ENCODE measurements around the gene FNTB. TPM values are rescaled to one million over a fixed set of nuclear protein-coding genes. Genes with fewer than 3 reads are reported as not detected.

The FNTB gene
- total and polyA plus RNA-seq, 2 of the 13 experiments (the other 11 are each of a cell fraction or from before 2014, with no cell fraction given): 23.6 to 28.5 TPM

- TF ChIP-seq ZNF609 (CRISPR knock-in tag; IDR thresholded peaks at IDR 0.05; ENCODE audit: borderline replicate concordance) (peak; percentile 55; the same call in 1 of the 2 replicates), ZFAT (CRISPR knock-in tag; conservative IDR thresholded peaks at IDR 0.05) (no peak), GATAD2A (CRISPR knock-in tag; IDR thresholded peaks at IDR 0.05) (peak; percentile 61), GATAD1 (CRISPR knock-in tag; IDR thresholded peaks at IDR 0.05) (peak; percentile 93), SRSF9 (IDR thresholded peaks at IDR 0.05; ENCODE audit: borderline replicate concordance, insufficient read depth, low read depth, low read length, poor library complexity, severe bottlenecking) (no peak), NONO (IDR thresholded peaks at IDR 0.05) (no peak), NONO (CRISPR knock-in tag; conservative IDR thresholded peaks at IDR 0.05) (peak; percentile 98), MTF2 (CRISPR knock-in tag; IDR thresholded peaks at IDR 0.05; ENCODE audit: borderline replicate concordance) (peak; percentile 42; the same call in 1 of the 2 replicates), POLR2A (IDR thresholded peaks at IDR 0.05; ENCODE audit: insufficient read depth in 1 of 2, low read depth in 2 of 2, low read length in 2 of 2) (peak; percentile 80 to 86), WIZ (CRISPR knock-in tag; IDR thresholded peaks at IDR 0.05) (no peak), ZNF296 (CRISPR knock-in tag; conservative IDR thresholded peaks at IDR 0.05) (peak; percentile 45), ZNF546 (CRISPR knock-in tag; conservative IDR thresholded peaks at IDR 0.05) (peak; percentile 39; the same call in 1 of the 2 replicates), DMTF1 (CRISPR knock-in tag; IDR thresholded peaks at IDR 0.05) (no peak), NR2C2 (CRISPR knock-in tag; IDR thresholded peaks at IDR 0.05; ENCODE audit: borderline replicate concordance) (peak; percentile 82), ZNF761 (CRISPR knock-in tag; conservative IDR thresholded peaks at IDR 0.05) (peak; percentile 95), HNF1A (IDR thresholded peaks at IDR 0.05; ENCODE audit: low read depth) (no peak), HNF1A (CRISPR knock-in tag; IDR thresholded peaks at IDR 0.05; ENCODE audit: borderline replicate concordance) (peak; percentile 78; the same call in 1 of the 2 replicates), ZNF652 (CRISPR knock-in tag; IDR thresholded peaks at IDR 0.05; ENCODE audit: borderline replicate concordance, low read depth) (peak; percentile 54), ZNF430 (CRISPR knock-in tag; IDR thresholded peaks at IDR 0.05) (0 out of 2 replicates have a peak, but pooled peaks have one; percentile 74)
These were observed at the start of gene FNTB (continued) for GRCh38 chr14:64986648-64987437.
